A673 (cell line): Measurements from ENCODE around the gene AFF1.

Experiments used
- CTCF ChIP-seq: fragments of 300-800, 200-600 bp; sonication (generic); conservative IDR thresholded peaks from 2 replicates; pipeline ENCODE4 v1.5.1; 2017; ENCODE audit warnings: low read depth, mild to moderate bottlenecking, antibody characterized with exemption, low read length, moderate library complexity, mixed read lengths
- EZH2 ChIP-seq: fragments of 200-600 bp; sonication (generic); IDR thresholded peaks from 2 replicates; pipeline ENCODE4 v1.6.1; 2017; ENCODE audit warnings: borderline replicate concordance, low read depth, mild to moderate bottlenecking, mixed read lengths, antibody characterized with exemption, low read length; ENCODE audit not compliant: poor library complexity, severe bottlenecking

- no peak for TF ChIP-seq CTCF
- TF ChIP-seq EZH2 = no peak
Observed at GRCh38 chr4:87108142-87108546, 173.3 kb downstream of the AFF1 start.
